ENCODE results near the gene PRR13. TPM values are rescaled to one million over a fixed set of nuclear protein-coding genes. Genes with fewer than 3 reads are reported as not detected.

The PRR13 gene
- total and polyA plus RNA-seq, 7 donors, result 46.7 to 955 (median 68.1) TPM

- peaks cover 37 to 50% (median 46%) of the 10 kb centered on the region in 4 donors for H3K36me3 ChIP-seq
- peak overlapping the region in 1 of 4 donors; percentile 76 for H3K4me3 ChIP-seq
- intact Hi-C loops (cut with DNase I), result loop anchor here (5.0 kb wide), 1 partner anchor 38 kb away; no protein-coding TSS in a partner anchor
- no peaks in the 10 kb centered on the region for H3K9me3 ChIP-seq
- WGBS, 2 donors, result 40 to 46% methylated on average over 6 of the region's 6 CpGs
- H3K27me3 ChIP-seq, result no peaks in the 10 kb centered on the region
- H3K27ac ChIP-seq, result peak overlapping the region in 3 of 4 donors; percentile 94 to 98 (median 97)
- DNase-seq, result no peak
- peaks cover 0 to 26% (median 22%) of the 10 kb centered on the region in 4 donors for H3K4me1 ChIP-seq
- TF ChIP-seq CTCF (IDR thresholded peaks at IDR 0.05), result no peak
- TF ChIP-seq EP300 (IDR thresholded peaks at IDR 0.05), result no peak
- TF ChIP-seq POLR2AphosphoS5 (IDR thresholded peaks at IDR 0.05), result no peak
- no peak for TF ChIP-seq POLR2A (IDR thresholded peaks at IDR 0.05)
Measured at GRCh38 chr12:53453953-53454640, 12.6 kb downstream of the PRR13 start.

GRCh38 chr12:53454707-53455106, 13.2 kb downstream of the PRR13 start:
- peaks cover 42 to 56% (median 52%) of the 10 kb centered on the region in 4 donors for H3K36me3 ChIP-seq
- intact Hi-C loops (cut with DNase I), result loop anchor here (5.0 kb wide), 1 partner anchor 38 kb away; no protein-coding TSS in a partner anchor
- peaks cover 0 to 26% (median 22%) of the 10 kb centered on the region in 4 donors for H3K4me1 ChIP-seq
- no peaks in the 10 kb centered on the region for H3K9me3 ChIP-seq
- peak overlapping the region in 1 of 4 donors; percentile 94 for H3K27ac ChIP-seq
- no peaks in the 10 kb centered on the region for H3K27me3 ChIP-seq
- no peak overlapping the region for H3K4me3 ChIP-seq
- no peak for TF ChIP-seq CTCF (IDR thresholded peaks at IDR 0.05)
- DNase-seq, result no peak
- WGBS, 2 donors, result 81 to 82% methylated on average over 3 of the region's 3 CpGs

- intact Hi-C loops (cut with DNase I), result no loop called here
Measured at GRCh38 chr12:53456654-53457366, 15.3 kb downstream of the PRR13 start.

GRCh38 chr12:53459097-53459496, 17.6 kb downstream of the PRR13 start:
- Histone ChIP-seq H3K4me3 (no peak overlapping the region), H3K27me3 (no peaks in the 10 kb centered on the region), H3K4me1 (peaks cover 0 to 16% (median 15%) of the 10 kb centered on the region in 4 donors), H3K36me3 (peaks cover 80 to 100% (median 96%) of the 10 kb centered on the region in 4 donors), H3K27ac (no peak overlapping the region), H3K9me3 (no peaks in the 10 kb centered on the region)
- WGBS, 2 donors, result 84 to 87% methylated on average over 4 of the region's 4 CpGs
- no peak for TF ChIP-seq POLR2A (IDR thresholded peaks at IDR 0.05)
- TF ChIP-seq CTCF (IDR thresholded peaks at IDR 0.05), result no peak
- TF ChIP-seq POLR2AphosphoS5 (IDR thresholded peaks at IDR 0.05), result no peak
- TF ChIP-seq EP300 (IDR thresholded peaks at IDR 0.05), result no peak
- DNase-seq, result no peak
- intact Hi-C loops (cut with DNase I), result no loop called here

More at GRCh38 chr12:53456654-53457366, 15.3 kb downstream of the PRR13 start:
- H3K36me3 ChIP-seq, result peaks cover 61 to 78% (median 73%) of the 10 kb centered on the region in 4 donors
- no peaks in the 10 kb centered on the region for H3K9me3 ChIP-seq
- H3K27ac ChIP-seq, result no peak overlapping the region
- no peaks in the 10 kb centered on the region for H3K27me3 ChIP-seq
- no peak overlapping the region for H3K4me3 ChIP-seq
- no peak for DNase-seq
- H3K4me1 ChIP-seq, result peaks cover 0 to 29% (median 25%) of the 10 kb centered on the region in 4 donors
- TF ChIP-seq POLR2AphosphoS5 (IDR thresholded peaks at IDR 0.05), result no peak
- no peak for TF ChIP-seq EP300 (IDR thresholded peaks at IDR 0.05)
- TF ChIP-seq CTCF (IDR thresholded peaks at IDR 0.05), result no peak
- no peak for TF ChIP-seq POLR2A (IDR thresholded peaks at IDR 0.05)
- WGBS, 2 donors, result 72 to 83% methylated on average over 6 of the region's 6 CpGs
